Daoy (cell line): Measurements from ENCODE around the gene SEMA4B. TPM values are rescaled to one million over a fixed set of nuclear protein-coding genes. Genes with fewer than 3 reads are reported as not detected.
"Not testable (repeated sequence)": the region's sequence is repeated elsewhere in the genome, so short reads cannot be mapped to it uniquely, and the experiment has no call there.

Experiments used
- DNase-seq: peaks from one replicate; pipeline ENCODE4 v3.0.0-alpha.2; 2015; ENCODE audit warnings: low read depth
- total RNA-seq: library from RNA; depleted of rRNA; stranded (reverse); fragments of >200 nt; shearing (Covaris generic); gene quantifications from 2 replicates; pipeline ENCODE4 v1.2.3, GENCODE V29; 2014; rRNA removed

The SEMA4B gene
- total RNA-seq, 1 experiment from 2014 or later = 16.2 TPM

DNA sequence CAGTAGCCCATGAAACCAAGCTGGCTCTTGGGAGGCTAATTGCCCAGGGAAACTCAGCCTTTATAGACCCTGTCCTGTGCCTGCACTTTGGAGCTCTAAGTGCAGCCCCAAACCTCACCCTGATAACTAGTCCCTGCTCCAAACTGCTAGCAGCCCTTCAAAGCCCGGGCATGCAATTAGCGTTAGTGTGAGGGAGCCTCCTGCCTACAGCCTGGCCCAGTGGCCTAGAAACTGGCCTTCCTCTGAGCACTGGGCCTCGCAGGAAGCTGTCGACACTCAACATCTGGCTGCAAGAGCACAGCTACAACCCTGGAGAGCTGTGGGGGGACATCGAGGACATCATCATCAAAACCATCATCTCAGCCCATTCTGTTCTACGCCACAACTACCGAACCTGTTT, 56.6 kb downstream of the SEMA4B start:
- DNase-seq = no peak

GRCh38 chr15:90259524-90259923, 58.4 kb downstream of the SEMA4B start:
- no peak for DNase-seq

GRCh38 chr15:90260731-90261130, 59.6 kb downstream of the SEMA4B start:
- not testable (repeated sequence) for DNase-seq

DNA sequence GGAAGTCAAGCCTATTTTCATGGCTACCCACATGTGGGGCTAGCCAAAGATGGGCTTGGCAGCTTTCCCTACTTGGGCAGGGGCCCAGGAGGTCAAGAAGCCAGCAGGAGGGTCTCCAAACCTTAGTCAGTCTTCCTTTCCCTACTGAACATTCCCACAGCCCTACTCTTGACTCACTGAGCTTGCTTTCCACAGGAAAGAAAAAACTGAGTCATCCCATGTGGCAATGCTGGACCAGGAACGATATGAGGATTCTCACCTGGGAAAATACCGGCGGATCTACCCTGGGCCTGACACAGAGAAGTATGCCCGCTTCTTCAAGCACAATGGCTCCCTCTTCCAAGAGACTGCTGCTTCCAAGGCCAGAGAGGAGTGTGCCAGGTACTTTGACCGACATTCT, 60.7 kb downstream of the SEMA4B start:
- DNase-seq = peak; percentile 66

DNA sequence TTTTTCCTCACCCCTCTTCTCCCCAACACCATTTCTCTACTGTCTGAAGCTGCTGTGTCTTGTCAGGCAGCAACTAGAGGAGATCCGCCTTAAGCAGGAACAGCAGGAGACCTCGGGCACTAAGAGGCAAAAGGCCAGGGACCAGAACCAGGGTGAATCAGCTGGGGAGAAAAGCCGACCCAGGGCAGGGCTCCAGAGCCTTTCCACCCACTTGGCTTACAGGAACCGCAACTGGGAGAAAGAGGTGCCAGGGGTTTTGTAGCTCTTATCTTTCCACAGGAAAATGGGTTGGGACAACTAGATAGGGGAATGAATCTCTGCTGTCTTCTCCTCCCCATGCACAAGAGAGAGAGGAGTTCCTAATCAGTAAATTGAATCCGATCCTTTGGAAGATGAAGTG, 61.3 kb downstream of the SEMA4B start:
- peak; percentile 32 for DNase-seq

- DNase-seq = peak; percentile 59
These were observed 63.5 kb downstream of the SEMA4B start for GRCh38 chr15:90264671-90265070.

GRCh38 chr15:90265271-90266060, 64.3 kb downstream of the SEMA4B start, which contains the start of gene NGRN:
Gene NGRN, plus strand, starts transcription at chr15:90265672. Its CDS starts 41 bp downstream, at chr15:90265713.
- peak; percentile 93 for DNase-seq

DNA sequence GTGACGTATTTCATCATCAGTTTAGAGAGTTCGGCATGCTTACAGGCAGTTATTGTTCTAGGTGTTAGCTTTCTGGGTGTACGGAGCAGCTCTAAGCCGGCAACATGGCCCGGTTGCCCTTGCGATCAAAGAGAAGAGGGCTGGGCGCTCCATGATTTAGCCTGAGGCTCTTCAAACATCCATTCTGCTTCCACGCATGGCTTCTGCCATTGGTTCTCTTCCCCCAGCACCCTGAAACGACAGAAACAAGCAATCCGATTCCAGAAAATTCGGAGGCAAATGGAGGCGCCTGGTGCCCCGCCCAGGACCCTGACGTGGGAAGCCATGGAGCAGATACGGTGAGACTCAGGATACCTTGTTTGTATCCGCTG, 64.9 kb downstream of the SEMA4B start:
- peak; percentile 51 for DNase-seq

- DNase-seq = no peak
These were observed 65.4 kb downstream of the SEMA4B start for GRCh38 chr15:90266485-90266884.

DNA sequence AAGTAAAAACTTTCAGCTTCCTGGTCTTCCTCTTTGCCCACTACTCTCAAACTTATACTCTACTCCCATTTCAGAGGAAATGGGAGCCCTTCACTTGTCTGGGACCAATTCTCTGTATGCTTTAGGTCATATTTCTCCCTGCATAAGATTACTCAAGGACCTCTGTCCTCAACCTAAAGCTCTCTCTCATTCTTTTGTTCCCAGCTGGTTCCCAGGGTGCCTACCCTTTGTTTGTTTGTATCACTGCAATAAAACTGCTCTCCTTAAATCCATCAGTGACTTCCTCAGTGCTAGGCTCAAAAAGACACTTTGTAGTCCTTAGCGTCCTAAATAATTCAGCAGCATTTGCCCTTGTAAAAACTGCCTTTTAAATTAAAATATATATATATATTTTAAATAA, 67.3 kb downstream of the SEMA4B start:
- DNase-seq = no peak

DNA sequence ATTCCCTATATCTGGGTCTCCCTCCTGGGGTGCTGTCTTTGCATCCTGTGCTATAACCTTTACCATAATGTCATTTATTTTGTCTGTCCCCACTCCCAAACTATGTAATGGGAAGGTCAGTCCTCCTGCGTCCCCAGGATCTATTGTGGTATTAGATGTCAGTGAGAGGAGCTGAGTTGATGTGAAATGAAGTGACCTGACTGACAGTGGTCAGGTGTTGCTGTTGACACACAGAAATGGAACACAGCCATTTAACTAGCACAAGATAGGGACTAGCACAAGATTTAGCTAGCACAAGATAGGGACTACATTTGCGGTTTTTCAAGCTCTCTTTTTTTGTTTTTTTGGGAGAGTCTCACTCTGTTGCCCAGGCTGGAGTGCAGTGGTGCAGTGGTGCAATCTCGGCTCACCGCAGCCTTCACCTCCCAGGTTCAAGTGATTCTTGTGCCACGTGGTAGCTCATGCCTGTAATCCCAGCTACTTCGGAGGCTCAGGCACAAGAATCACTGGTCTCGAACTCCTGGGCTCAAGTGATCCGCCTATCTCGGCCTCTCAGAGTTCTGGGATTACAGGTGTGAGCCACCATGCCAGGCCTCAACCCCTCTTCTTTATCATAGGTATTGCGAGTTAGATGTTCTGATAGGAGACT, 69.5 kb downstream of the SEMA4B start:
- DNase-seq = no peak

DNA sequence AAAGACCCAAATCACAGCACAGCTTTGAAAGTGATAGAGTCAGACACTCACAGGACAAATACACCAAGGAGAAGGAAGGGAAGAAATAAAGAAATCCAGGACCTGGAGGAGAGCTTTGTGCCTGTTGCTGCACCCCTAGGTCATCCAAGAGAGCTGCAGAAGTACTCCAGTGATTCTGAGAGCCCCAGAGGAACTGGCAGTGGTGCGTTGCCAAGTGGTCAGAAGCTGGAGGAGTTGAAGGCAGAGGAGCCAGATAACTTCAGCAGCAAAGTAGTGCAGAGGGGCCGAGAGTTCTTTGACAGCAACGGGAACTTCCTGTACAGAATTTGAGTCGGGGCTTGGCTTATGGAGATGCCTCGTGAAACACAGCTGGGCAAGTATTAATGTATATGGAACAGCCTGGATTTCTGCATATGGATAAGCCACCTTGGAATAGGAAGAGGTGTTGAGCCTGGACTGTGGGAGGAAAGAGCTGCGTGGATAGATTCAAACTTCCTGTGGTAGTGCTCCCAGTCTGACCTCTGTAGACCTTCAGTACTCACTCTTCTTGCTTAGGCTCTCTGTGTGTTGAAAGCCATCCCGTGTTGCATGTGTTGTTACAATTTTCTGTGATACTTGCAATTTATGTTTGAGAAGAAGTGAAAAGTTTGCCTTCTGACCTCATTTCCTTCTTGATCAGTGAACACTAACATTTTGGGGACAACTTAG, 70.5 kb downstream of the SEMA4B start:
- no peak for DNase-seq

- not testable (repeated sequence) for DNase-seq
These were observed 77.3 kb downstream of the SEMA4B start for GRCh38 chr15:90278467-90278866.

Other genes with a start within 250 kb of the SEMA4B start
- gene ZNF710, start 200.0 kb upstream of the SEMA4B start, total RNA-seq = 4.5 and 12.3 TPM in 2 replicates
- 56.1 and 68.8 TPM in 2 replicates for gene IDH2, start 98.9 kb upstream of the SEMA4B start, total RNA-seq
- gene CIB1, start 32.6 kb downstream of the SEMA4B start, total RNA-seq = 25.5 and 39.3 TPM in 2 replicates
- gene GDPGP1, start 32.9 kb downstream of the SEMA4B start, total RNA-seq = 4.2 TPM in 2 replicates
- 0.06 TPM in 1 of 2 replicates, not detected in the other for gene TTLL13, start 48.2 kb downstream of the SEMA4B start, total RNA-seq
- 129 and 135 TPM in 2 replicates for gene NGRN, start 64.3 kb downstream of the SEMA4B start, total RNA-seq
- 0.45 and 1.5 TPM in 2 replicates for gene ZNF774, start 151.0 kb downstream of the SEMA4B start, total RNA-seq
- gene IQGAP1, start 186.9 kb downstream of the SEMA4B start, total RNA-seq = 98.5 and 143 TPM in 2 replicates